GM19025 (cell line): ENCODE measurements around the gene NXPH1.

Experiments used
- ATAC-seq: cut with Tn5 transposase; IDR thresholded peaks from one replicate; pipeline ENCODE4 v1.9.1; 2021; ENCODE audit warnings: mild to moderate bottlenecking, low read depth, moderate library complexity; ENCODE audit not compliant: unreplicated experiment

Gene NXPH1

DNA sequence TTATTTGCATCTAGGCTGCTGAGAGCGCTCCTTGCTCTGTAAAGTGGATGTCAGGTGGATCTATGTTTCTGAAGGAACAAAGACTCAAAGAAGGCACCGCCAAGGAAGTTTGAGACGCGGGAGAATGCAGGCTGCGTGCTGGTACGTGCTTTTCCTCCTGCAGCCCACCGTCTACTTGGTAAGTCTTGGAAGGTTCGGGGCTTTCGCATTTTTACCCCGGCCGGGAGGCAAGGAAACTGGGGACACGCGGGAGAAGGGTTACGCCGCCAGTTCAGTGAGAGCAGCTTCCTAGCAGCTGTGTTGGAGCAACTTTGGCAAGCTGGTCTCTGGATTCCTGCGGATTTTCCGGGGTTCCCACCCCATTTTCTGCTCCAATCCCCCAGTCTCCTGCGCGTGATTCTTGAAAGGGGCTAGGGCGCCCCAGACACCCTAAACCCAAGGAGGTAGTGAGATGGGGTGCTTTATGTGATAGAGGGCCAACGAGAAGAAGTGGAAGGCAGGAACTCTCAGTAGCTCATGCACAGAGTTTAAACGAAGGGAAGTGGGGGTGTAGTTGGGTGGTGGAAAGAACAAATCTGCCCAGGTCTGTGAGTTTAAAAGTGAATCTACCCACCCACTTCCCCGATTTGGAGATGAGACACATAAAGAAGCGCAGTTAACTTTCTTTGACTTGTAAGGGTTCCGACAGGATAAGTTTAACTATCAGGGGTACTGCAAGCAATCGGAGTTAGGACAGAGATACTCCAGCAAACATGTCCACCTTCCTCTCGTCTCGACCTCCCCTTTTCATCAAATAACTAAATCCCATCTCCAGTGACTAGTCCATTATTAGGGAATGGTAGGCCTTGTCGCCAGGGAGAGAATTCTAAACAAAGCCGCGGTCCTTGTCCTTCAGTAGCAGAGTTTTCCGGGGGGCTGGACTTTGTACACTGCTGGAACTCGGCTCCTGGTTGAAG is 2.5 kb downstream of the NXPH1 start:
- ATAC-seq = no peak

DNA sequence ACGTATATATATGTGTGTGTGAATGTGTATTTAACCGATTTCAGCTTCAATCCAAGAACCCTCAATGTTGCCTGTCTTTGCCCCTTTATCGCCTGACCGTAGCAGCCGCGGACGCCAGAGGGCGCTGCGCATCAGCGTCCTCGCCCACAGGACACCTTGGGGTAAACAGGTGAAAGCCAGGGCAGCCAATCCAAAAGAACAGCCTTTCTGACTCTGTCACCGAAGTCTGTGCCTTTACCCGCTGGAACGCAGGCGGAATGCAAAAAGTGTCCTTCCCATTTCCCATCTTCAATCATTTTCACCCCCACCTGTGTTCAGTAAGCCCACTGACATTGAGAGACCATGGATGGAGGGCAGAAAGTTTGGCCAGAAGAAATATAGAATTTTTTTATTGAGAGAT is 3.6 kb downstream of the NXPH1 start:
- peak; percentile 66 for ATAC-seq

DNA sequence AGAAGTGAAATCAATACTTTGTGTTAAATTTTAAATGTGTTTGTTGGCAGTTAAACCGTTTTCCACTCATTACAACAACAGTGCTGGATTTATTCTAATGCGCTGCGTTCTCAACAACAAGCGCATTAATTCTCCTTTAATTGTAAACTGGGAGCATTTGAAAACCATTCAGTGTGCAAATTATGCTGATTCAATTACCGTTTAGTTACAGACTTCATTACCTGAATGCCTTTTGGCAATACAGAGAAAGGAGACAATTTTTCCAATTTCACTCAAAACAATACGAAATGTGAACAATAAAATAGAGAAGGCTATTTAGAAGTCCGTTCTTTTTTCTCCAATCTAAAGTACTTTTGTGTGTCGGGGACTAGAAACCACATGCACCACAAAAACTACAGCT is 4.2 kb downstream of the NXPH1 start:
- no peak for ATAC-seq

GRCh38 chr7:8440670-8441069 is 7.3 kb downstream of the NXPH1 start:
- ATAC-seq = no peak

GRCh38 chr7:8441106-8441965 is 7.9 kb downstream of the NXPH1 start:
- no peak for ATAC-seq

DNA sequence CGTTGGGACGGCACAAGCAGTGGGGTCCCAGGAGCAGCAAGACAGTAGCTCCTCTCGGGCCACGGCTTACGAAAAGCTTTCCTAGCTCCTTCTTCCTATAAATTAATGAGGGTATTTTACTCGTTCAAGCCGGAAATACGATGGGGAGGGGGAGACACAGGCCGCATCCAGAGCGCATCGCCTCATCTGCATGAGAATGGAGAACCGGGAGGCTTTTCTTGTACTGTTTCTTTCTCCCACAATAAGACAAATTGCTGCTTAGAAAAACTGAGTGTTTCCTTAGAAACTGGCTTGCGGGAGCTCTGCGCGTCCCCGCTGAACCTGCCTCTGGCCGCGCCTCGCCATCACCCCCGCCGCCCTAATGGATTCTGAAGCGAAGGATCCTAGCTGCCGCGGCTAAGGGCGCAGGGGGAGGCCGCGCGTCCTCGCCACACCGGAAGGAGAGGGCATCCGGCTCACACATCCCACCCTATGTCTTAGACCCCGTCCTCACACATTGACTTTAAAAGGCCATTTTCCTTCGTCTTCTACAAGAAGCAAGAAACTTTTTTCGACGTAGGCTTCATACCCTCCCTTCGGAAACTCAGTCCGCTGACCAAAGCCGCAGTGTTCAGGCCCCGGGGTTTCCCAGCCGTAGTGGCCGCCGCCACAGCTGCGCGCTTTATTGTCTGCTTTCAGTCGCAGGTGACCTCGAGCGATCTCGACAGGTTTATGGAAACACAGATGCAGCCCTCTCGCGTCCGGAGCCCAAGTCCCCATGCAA is 8.8 kb downstream of the NXPH1 start:
- no peak for ATAC-seq

- no peak for ATAC-seq
Measured at GRCh38 chr7:8442814-8443304, 9.4 kb downstream of the NXPH1 start.

GRCh38 chr7:8443576-8444467 is 10.4 kb downstream of the NXPH1 start:
- no peak for ATAC-seq

GRCh38 chr7:8444468-8444769 is 11.0 kb downstream of the NXPH1 start:
- no peak for ATAC-seq

GRCh38 chr7:8453535-8453934 is 20.1 kb downstream of the NXPH1 start:
- no peak for ATAC-seq

DNA sequence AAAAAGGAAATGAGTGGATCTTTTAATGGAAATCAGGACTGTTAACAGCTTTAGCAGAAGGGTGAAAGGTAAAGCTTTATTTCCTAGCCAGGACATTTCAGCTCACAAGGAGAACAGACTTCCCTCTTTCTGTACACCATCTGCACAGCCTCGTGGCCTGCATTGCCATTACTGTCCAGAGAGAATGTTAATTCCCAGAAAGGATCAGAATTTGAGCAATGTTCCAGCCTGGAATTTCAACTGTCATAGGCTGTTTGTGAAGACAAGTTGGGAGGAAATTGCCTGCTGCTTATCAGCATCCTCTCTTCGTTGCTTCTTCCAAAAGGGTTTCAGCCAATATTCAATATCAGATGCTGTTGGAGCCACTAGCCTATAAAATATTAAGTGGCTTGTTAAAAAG is 22.0 kb downstream of the NXPH1 start:
- ATAC-seq = no peak

DNA sequence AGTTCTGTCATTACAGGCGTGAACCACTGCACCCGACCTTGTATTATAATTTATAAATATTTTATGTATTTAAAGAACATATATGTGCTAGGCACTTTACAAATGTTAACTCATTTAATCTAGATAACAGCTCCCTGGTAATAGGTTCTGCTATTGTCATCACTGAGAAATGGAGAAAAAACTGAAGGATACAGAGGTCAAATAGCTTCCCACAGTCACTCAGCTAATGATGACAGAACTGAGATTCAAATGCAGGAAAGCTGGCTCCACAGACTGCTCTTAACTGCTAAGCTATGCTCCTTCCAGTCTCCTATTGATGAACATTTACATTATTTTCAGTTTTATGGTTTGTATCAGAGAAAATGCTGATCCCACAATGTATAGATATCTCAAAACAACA is 28.9 kb downstream of the NXPH1 start:
- ATAC-seq = no peak

GRCh38 chr7:8465338-8465737 is 31.9 kb downstream of the NXPH1 start:
- ATAC-seq = no peak

DNA sequence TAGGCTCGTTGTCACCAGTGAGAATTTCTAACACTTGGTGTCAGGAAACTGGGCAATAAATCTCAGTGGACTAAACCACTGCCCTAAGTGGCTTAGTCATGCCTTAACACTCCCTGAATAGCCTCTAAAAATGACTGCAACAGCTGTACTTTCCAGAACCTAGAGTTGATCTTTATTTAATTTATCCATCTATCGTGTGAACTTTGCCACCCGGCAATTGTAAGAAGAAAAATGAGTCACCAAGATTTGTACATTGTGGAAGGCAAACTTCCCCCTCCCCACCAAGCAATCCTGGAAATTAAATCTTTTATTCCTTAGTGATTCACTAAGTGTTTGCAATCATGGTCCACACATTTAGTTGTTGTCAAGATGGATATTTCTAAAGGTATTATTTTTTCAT is 47.1 kb downstream of the NXPH1 start:
- no peak for ATAC-seq

DNA sequence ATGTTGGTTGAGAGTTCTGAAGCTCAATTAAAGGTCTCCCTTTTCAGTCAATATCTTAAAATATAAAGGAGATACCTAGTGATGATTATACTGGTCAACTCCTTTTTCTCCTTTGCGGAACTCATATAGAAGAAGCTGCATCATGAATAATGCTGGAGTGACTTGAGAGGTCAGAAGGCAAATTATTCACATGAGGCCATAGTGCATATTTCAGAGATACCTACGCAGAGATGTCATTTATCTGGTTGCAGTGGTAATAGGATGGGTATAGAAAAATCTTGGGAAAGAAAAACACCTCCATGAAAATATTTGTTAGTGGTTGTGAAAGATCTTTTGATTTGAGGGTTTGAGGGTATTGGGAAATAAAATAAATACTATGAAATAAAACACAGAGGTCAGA is 47.7 kb downstream of the NXPH1 start:
- no peak for ATAC-seq

GRCh38 chr7:8481752-8482446 is 48.5 kb downstream of the NXPH1 start:
- ATAC-seq = no peak

DNA sequence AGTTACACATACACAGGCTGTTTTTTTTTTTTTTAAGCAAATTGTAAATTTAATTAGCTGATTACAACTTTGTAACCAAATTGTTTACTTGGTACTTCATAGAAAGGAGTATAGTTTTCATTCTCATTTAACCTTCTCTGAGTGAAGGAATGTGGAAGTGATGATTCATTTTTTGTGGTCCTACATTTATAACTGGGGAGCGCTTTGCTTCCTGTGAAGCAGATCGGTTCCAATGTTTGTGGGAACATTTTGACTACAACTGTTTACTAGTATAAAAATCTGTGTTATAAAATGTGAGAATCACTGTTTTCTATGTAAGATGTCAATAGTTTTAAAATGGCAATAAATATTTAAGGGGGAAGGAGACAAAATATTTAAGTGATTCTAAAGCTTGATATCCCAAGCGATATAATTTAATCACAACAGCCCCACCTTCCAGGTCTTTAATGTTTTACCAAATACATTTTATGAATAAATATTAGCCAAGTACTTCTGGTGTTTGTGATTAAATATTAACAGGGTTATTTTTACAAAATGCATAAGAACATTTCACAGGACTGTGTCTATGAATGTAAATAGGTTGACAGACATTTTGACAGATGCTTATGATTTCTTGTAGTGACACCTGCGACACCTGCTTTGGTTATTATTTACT is 57.1 kb downstream of the NXPH1 start:
- no peak for ATAC-seq

- ATAC-seq = no peak
Measured at GRCh38 chr7:8491106-8491505, 57.7 kb downstream of the NXPH1 start.
